IPS DF 4.7 (cell line): ENCODE data around the gene SLC37A2.
A peak's percentile ranks its signal among the peaks of the same experiment; 100 is the strongest.
"Not testable (repeated sequence)": the region's sequence is repeated elsewhere in the genome, so short reads cannot be mapped to it uniquely, and the experiment has no call there.

Experiments used
- DNase-seq: peaks from one replicate; pipeline ENCODE4 v3.0.0-alpha.2; 2013; ENCODE audit warnings: low spot score; ENCODE audit errors: extremely low read depth

Gene SLC37A2

GRCh38 chr11:125083312-125084056 lies 20.4 kb downstream of the SLC37A2 start:
- no peak for DNase-seq

- DNase-seq, result no peak
These were observed 20.9 kb downstream of the SLC37A2 start for GRCh38 chr11:125084057-125084416.

DNA sequence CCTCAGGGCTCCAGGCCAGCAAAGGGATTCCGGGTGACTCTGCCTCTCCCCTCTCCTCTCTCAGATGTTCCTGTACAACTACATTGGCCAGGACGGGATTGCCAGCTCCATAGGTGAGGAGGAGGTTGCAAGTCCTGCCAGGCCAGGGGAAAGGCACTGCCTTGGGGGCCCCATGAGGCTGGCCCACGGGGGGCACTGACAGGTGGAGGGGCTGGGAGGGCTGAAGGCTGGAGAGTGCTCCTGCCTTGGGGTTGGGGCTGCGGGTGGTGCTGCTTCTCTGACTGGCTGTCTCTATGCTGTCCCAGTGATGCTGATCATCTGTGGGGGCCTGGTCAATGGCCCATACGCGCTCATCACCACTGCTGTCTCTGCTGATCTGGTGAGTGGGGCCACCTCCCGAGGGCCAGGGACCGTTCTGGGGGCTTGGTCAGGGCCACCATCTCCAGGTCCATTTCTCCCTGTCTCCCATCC lies 21.7 kb downstream of the SLC37A2 start:
- DNase-seq, result no peak

- DNase-seq, result no peak
These were observed 22.4 kb downstream of the SLC37A2 start for GRCh38 chr11:125085301-125086081.

DNA sequence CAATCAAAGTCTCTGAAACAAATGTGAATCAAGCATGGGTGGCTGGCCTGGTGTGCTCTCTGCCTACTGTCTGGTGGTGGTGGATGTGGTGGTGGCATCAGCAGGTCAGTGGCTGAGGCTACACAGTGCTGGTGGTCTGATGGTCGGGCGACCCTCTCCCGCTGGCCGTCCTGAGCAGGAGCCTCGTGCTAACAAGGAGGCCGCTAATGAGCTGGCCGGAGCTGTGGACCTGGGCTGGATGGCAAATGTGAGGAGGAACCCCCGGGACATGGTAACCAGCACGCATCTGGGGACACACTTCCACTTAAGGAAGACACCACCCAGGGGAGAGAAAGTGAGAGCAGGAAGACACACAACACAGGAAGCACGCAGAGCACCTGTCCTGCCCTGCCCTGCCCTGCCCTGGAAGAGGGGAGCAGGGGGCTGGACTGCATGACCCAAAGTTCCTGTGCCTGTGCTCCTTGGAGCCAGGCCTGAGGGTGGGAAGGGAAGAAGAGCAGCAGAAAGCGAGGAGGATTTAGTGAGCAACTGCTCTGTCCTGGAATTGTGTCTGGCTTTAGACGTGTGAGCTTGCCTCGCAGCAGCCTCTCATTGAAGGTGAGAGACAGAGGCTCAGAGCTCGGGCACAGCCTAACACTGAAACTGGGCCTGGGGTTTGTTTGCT lies 23.7 kb downstream of the SLC37A2 start:
- no peak for DNase-seq

GRCh38 chr11:125088123-125088522 lies 25.0 kb downstream of the SLC37A2 start:
- DNase-seq, result no peak

DNA sequence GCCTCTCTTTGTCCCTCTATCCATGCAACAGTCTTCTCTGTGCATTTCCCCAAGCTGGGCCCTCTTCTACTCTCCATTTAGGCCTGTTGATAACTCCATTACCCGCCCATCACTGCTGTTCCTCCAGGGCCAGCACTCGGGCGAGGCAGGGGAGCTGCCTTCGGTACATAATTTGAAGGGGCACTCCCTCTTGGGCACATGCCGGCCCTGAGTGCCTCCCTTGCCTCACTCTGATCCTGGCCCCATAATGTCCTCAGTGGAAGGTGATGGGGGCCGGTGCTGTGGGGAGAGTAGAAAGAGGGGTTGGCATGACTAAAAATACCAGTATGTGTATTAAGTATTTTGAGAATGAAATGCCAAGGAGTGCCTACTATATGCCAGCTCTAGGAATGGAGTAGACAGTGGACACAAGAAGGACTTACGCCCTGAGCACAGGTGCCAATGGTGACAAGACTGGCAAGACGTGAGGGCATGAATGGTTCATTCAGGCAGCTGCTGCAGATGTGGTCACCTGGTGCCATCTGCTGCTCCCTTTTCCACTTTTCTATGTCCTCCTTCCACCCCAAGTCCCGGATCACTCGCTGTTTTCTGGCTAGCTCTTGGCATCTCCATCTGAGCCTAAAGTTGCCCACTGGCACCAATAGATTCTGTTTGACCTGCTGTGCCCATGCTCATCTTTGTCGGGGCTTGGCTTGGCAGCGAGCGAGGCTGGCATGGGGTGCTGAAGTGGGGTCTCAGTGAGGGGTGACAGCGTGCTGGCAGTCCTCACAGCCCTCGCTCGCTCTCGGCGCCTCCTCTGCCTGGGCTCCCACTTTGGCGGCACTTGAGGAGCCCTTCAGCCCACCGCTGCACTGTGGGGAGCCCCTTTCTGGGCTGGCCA lies 25.7 kb downstream of the SLC37A2 start:
- no peak for DNase-seq

- not testable (repeated sequence) for DNase-seq
These were observed 26.4 kb downstream of the SLC37A2 start for GRCh38 chr11:125089481-125089880.

GRCh38 chr11:125090151-125090550 lies 27.0 kb downstream of the SLC37A2 start:
- DNase-seq, result not testable (repeated sequence)

DNA sequence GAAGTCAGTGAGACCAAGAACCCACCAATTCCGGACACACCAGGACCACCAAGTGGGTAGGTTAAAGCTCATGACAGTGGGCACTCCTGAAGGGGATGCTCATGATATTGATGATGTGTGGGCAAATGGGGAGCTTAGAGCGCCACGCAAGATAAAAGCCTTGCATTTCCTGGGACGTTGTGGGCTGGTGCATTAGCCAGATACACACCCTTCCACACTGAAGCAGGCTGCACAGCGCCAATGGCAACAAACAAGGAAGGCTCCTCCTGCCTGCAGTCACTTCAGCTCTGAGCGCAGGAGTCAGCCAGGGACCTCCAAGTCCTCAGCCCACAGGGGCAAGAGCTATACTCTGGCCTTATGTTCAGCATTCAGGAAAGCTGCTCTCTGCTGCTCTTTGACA lies 27.7 kb downstream of the SLC37A2 start:
- DNase-seq, result no peak

DNA sequence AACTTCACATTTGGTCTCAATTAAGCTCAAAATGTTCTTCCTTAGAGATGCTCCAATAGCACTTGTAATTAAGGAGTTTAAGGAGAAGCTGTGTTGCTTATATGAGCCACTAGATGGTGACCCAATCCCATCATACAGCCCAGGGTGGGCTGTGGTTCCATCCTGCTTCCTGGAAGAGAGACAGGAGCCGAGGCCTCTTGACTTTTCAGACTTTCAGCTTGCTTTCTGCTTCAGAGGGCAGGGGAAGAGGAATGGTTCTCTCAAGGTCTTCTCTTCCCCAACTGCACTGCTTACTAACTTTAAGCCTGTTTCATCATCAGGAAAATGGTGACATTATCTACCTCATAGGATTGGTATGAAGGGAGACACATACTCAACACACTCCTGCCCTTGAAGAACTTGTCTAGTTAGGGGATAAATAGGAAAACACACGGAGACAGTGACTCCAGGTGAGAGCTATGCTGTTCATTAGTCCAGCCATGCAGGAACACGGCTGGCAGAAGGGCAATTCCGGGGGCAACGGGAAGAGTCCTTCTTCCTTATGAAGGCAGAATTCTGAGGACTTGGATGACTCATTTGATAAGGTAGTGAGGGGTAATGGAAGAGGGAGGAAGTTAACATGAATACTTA lies 28.3 kb downstream of the SLC37A2 start:
- DNase-seq, result peak; percentile 38

- DNase-seq, result no peak
These were observed 29.0 kb downstream of the SLC37A2 start for GRCh38 chr11:125091877-125092664.

DNA sequence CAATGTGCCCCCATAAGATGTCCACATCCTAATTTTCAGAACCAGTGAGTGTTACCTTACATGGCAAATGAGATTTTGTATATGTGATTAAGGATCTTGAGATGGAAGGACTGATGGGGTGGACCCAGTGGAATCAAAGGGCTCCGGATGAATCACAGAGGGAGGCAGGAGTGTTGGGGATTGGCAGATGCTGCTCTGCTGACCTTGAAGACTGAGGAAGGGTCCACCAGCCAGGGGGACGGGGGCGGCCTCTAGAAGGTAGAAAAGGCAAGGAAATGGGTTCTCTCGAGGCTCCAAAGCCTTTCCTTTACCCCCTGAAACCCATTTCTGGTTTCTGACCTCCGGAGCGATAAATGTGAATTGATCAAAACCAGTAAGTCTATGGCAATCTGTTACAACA lies 29.6 kb downstream of the SLC37A2 start:
- no peak for DNase-seq

DNA sequence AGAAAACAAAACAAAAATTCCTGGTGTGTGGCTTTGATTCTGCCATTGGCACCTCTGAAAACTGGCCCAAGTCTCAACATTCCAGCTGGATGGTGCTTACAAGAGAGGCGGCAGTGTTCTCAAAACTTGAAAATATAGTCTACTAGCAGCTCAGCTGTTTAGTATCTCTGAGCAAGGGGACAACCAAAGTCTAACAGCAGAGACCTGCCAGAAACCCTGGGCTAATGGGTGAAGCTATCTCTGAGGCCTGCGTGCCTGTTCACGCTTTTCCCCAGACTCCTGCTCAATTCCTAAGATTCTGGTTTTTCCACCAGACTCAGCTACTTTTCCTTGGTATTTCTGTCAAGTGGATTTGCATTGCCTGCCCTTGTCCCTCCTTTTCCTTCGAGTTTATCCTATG lies 30.4 kb downstream of the SLC37A2 start:
- no peak for DNase-seq

DNA sequence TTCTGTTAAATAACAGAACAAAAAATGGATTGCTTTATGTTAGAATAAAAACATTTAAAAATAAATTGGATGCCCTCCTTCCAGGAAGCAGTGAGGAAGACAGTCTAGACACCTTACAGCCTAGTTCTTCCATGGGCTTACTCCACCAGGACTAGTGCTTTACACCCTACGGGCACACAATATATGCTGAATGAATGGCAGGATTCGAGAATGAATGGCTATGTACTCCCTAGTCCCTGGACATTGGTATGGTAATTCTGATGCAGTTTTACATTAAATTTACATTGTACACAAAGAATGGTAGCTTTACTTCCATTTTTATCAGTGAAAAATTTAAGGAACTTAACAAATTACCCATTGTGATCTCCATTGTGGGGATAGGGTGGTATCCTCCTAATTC lies 31.6 kb downstream of the SLC37A2 start:
- no peak for DNase-seq

DNA sequence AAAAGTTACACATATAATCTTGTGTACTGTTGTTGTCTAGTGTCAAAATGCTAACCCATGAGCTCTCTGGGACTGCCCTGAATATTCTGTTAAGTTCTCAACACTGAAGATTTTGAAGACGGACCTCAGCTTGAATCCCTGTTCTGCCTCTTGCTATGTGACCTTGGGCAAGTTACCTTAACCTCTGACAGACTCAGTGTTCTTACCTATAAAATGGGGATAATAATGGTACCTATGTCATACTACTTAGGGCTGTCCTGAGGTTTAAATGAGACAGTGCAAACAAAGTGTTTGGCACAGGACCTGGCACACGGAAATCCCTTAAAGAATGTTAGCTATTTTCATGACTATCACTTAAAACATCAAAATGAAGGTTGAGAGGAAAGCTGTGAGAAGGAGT lies 37.0 kb downstream of the SLC37A2 start:
- DNase-seq, result no peak

GRCh38 chr11:125101596-125101995 lies 38.5 kb downstream of the SLC37A2 start:
- DNase-seq, result no peak

GRCh38 chr11:125102025-125102424 lies 38.9 kb downstream of the SLC37A2 start:
- no peak for DNase-seq

DNA sequence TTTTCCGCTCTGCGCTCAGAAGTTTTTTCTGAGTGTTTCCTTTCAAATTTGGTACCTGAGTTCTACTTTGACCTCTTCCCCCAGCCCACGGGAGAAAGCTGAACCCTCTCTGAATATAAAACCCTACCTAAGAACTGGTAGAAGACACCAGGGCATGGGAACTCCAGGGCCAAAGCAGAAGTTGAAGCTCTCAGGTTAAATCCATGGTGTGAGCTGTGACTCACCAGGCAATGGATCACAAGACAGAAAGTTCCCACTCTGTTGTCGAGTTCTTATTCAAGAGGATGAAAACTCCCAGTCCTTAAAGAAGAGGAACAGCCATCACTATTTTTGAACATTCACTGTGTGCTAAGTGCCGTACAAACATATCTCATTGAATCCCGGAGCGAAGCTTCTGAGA lies 39.4 kb downstream of the SLC37A2 start:
- DNase-seq, result no peak

DNA sequence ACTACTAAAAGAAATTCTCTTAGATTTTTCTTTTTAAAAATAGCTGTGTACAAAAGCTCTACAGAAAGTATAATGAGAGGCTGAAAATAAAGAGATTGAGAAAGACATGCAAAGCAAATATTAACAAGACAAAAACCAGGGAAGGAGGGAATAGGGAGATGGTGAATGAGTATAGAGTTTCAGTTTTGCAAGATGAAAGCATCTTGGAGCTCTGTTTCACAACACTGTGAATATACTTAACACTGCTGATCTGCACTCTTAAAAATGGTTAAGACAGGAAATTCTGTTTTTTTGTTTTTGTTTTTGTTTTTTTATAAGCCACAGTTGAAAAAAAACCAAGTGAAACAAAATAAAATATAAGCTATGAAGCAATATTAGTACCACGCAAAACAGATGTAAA lies 42.8 kb downstream of the SLC37A2 start:
- DNase-seq, result no peak
